ENCODE measurements around the gene NCEH1.

The NCEH1 gene

GRCh38 chr3:172643506-172644179 is 67.2 kb downstream of the NCEH1 start:
- DNase-seq, result no peak

DNA sequence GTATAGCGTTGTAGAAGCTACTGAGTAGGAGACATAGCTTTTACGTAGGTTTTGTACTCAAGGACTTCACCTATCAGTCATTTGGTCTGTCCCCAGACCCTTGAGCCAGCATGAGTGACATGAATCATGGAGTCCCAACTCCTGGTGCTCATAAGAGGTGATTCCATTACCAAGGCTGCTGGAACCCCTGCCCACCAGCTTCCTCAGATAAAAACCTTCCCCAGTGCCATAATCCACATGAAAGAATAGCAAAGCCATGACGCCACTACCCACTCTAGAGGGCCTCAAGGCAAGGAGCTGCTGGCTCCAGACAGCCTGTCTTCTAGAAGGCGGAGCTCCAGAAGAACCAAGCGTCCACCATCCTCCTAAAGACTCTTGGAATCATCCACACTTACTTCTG is 69.6 kb downstream of the NCEH1 start:
- DNase-seq, result no peak

DNA sequence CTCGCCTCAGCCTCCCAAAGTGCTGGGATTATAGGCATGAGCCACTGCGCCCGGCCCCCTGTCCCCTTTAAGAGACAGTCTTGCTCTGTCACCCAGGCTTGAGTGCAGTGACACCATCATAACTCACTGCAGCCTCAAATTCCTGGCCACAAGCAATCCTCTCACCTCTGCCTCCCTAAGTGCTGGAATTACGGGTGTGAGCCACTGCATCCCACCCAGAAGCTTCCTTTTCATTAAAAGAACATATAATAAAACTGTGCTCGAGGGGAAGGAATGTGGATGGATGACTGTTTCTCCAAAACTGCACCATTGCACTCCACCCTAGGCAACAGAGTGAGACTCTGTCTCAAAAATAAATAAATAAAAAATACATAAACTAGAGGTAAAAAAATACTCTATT is 70.1 kb downstream of the NCEH1 start:
- DNase-seq, result no peak

DNA sequence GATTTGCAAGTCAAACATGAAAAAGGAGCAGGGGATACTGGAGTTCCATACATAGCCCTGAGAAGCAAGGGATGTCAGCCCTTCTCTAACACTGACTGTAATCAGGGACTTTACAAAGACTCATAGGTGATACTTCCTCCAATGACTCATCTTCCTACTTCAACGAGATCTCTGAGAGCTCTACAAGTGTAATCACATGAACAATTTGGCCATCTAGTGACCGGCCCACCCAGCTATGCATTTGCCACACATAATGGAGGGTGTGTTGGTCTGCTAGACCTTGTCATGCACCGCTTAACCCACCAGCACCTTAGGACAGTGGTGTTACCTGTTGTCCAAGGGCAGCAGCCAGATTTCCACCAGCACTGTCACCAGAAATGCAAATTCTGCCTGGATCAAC is 75.3 kb downstream of the NCEH1 start:
- peak; percentile 28 to 74 for DNase-seq

DNA sequence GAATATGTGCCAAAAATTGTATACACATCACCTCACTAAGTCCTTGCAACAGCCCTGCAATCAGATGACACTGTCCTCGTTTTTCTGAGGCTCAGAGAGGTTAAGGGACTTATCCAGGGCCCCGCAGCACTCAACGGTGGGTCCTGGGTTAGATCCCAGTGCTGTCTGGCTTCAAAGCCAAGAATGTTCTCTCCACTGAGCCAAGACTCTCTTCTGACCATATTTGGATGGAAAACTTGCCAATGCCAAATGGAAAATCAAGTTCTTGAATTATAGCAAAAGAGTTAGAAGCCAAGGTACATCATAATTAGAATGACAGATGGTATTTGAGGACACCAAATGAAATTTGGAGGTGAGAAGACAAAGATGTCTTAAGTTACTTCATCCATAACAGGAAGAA is 75.9 kb downstream of the NCEH1 start:
- no peak for DNase-seq

DNA sequence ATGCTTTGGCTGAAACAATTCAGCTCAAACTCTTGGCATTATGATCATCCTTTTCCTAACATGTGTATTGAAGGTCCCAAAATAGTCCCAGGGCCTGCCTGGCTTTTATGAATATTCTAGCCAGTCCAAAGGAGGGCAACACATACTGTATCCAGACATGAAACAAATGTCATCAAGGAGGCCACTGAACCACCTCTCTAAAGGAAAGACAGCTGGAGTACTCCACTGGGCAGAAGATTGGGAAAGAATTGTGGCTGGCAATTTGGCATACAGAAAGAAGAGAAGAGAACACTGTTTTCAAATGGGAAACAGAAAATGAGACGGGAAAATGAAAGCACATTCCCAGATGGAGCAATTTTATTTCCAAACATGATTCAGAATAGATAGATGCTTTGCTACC is 80.6 kb downstream of the NCEH1 start:
- DNase-seq, result no peak

GRCh38 chr3:172629470-172629869 is 81.4 kb downstream of the NCEH1 start:
- DNase-seq, result no peak

DNA sequence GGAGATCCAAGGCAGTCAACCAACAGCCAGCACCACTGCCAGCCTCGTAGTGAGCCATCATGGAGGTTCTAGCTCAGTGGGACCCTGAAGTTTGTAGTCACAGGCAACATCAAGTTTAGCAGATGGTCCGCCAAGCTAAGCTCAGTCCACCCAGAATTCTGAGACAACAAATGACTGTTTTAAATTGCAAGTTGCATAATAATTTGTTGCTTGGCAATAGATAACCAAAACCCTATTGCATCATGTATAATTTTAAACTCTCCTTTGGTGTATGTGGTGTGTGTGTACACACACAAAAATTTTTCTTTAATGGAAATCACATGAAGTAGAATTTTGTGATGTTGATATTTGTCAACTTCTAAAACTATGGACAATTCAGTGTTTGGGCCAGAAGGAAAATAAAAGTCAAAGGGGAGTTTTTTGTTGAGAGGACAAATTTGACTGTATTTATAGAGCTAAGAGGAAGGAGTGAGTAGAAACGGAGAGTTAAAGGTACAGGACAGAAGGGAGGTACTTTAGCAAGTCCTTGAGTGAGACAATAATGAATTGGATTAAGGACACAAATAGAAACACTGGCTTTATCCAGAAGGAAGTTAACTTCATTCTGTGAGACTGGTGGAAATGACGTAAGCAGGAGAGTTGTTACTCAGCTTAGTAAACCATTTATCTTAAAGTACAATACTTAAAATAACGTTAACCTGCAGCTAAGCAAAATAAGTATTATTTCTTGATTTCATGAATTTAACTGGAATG is 83.6 kb downstream of the NCEH1 start:
- DNase-seq, result peak; percentile 47 to 59

DNA sequence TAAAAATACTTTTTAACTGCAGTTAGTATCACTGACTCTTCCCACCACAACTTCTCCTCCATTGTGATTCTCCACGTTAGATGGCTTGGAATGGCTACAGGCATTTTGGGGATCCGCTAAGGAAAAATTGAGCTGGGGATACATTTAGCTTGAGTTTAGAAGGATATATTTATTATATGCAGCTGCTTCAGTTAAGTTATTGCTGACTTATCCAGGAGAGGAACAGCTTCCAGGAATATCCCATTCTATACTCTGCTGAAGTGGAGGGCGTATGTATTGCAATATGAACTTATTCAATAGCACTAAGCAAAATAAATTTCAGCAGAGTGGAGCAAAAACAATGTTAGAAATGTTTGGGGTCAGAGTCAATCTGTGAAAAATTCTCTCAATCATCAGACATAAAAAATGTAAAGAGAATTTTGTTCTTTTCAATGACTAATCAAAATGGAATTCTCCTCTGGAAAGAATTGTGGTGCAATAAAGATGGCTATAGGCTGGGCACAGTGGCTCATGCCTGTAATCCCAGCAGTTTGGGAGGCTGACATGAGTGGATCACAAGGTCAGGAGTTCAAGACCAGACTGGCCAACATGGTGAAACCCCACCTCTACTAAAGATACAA is 84.7 kb downstream of the NCEH1 start:
- DNase-seq, result no peak

- no peak for DNase-seq
These were observed 85.5 kb downstream of the NCEH1 start for GRCh38 chr3:172625404-172625803.

- DNase-seq, result no peak
These were observed 85.9 kb downstream of the NCEH1 start for GRCh38 chr3:172624999-172625398.

- DNase-seq, result peak in 1 of 2 donors; percentile 71
These were observed 87.8 kb downstream of the NCEH1 start for GRCh38 chr3:172622916-172623700.

DNA sequence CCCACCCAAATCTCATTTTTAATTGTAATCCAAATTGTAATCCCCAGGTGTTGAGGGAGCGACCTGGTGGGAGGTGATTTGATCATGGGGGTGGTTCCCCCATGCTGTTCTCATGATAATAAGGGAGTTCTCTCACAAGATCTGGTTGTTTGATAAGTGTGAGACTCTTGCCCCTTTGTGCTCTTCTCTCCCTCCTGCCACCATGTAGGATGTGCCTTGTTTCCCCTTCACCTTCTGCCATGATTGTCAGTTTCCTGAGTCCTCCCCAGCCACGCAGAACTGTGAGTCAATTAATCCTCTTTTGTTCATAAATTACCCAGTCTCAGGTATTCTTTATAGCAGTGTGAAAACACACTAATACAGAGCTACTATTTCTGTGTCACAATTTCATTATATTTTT is 88.7 kb downstream of the NCEH1 start:
- DNase-seq, result no peak

GRCh38 chr3:172617976-172618375 is 92.9 kb downstream of the NCEH1 start:
- no peak for DNase-seq

- no peak for DNase-seq
These were observed 93.7 kb downstream of the NCEH1 start for GRCh38 chr3:172617013-172617706.

GRCh38 chr3:172616031-172616461 is 94.8 kb downstream of the NCEH1 start:
- DNase-seq, result peak; percentile 38 to 77

GRCh38 chr3:172615296-172615695 is 95.6 kb downstream of the NCEH1 start:
- no peak for DNase-seq

- no peak for DNase-seq
These were observed 96.3 kb downstream of the NCEH1 start for GRCh38 chr3:172614340-172615274.

DNA sequence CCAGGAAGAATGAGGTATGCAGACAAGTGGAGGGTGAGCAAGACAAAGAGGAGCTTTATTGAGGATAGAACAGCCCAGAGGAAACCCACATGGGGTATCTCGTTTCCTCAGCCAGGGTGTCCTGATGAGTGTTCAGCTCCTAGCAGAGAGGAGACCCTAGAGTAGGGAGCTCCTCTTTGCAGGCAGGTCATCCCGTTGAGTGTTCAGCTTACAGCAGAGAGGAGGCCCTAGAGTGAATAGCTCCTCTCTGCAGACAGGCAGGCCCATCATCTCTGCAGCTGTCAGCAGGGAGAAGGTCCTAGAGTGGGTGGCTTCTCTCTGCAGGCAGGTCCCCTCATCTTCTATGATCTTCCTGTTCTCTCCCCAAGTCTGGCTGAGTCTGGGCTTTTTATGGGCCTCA is 97.0 kb downstream of the NCEH1 start:
- DNase-seq, result no peak

DNA sequence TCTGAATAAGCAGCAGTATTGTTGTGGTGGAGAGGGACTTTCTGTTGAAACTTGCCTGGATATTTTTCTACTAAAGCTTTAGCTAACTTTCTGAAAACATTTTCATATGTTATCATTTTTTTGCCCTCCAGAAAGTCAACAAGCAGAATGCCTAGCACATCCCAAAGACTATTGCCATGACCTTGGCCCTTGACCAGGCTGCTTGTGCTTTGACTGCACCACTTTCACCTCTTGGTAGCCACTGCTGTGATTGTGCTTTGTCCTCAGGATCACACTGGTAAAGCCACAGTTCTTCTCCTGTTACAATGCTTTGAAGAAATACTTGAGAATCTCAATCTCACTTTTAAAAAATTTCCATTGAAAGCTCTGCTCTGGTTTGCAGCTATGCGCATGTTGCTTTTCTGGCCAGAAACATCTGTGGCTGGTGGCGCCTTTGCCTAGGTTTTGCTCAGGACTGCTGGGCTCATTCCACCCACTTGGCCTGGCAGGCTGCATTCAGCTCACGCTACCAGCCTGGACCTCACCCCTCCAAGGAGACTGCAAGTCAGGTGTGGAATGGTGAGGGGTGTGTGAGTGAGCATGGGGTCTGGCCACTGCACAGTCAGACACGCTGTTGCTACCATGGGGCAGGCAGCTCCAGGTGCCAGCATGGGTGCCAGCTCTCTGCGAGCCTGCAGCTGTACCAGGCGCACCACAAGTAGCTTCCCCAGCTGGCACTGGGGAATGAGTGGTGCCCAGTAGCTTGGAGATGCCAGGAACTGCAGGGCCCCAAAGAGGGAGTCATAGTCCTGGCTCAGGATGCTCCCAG is 97.8 kb downstream of the NCEH1 start:
- DNase-seq, result no peak

DNA sequence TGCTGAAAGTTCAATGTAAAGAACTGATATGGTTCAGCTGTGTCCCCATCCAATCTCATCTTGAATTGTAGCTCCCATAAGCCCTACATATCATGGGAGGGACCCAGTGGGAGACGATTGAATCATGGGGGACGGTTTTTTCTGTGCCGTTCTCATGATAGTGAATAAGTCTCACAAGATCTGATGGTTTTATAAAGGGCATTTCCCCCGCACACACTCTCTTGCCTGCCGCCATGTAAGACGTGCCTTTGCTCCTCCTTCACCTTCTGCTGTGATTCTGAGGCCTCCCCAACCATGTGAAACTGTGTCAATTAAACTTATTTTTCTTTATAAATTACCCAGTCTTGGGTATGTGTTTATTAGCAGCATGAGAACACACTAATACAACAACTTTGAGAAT is 101.1 kb downstream of the NCEH1 start:
- no peak for DNase-seq

Data from inflammatory macrophage treated with lipopolysaccharide for 1 hour (primary cell).